ENCODE measurements around the gene PRR5L.
"Not testable (repeated sequence)": the region's sequence is repeated elsewhere in the genome, so short reads cannot be mapped to it uniquely, and the experiment has no call there.

The PRR5L gene

GRCh38 chr11:36464720-36465119 is 168.6 kb downstream of the PRR5L start:
- no peak for DNase-seq (ENCODE audit: low spot score)

GRCh38 chr11:36465449-36466163 is 169.5 kb downstream of the PRR5L start:
- no peak for DNase-seq (ENCODE audit: low spot score)

- no peak for DNase-seq (ENCODE audit: low spot score)
Measured at GRCh38 chr11:36467012-36467411, 170.9 kb downstream of the PRR5L start.

- DNase-seq (ENCODE audit: low spot score), result no peak
Measured at GRCh38 chr11:36467916-36468315, 171.8 kb downstream of the PRR5L start.

- DNase-seq (ENCODE audit: low spot score), result no peak
Measured at GRCh38 chr11:36469063-36469462, 173.0 kb downstream of the PRR5L start.

GRCh38 chr11:36469881-36470802 is 174.1 kb downstream of the PRR5L start:
- no peak for DNase-seq (ENCODE audit: low spot score)

- no peak for DNase-seq (ENCODE audit: low spot score)
Measured at GRCh38 chr11:36471577-36471976, 175.5 kb downstream of the PRR5L start.

- no peak for DNase-seq (ENCODE audit: low spot score)
Measured at GRCh38 chr11:36475192-36475591, 179.1 kb downstream of the PRR5L start.

- DNase-seq (ENCODE audit: low spot score), result no peak
Measured at GRCh38 chr11:36478700-36479329, 182.7 kb downstream of the PRR5L start.

GRCh38 chr11:36480833-36481232 is 184.7 kb downstream of the PRR5L start:
- no peak for DNase-seq (ENCODE audit: low spot score)

- not testable (repeated sequence) for DNase-seq (ENCODE audit: low spot score)
Measured at GRCh38 chr11:36483042-36483441, 187.0 kb downstream of the PRR5L start.

- no peak for DNase-seq (ENCODE audit: low spot score)
Measured at GRCh38 chr11:36485298-36486002, 189.4 kb downstream of the PRR5L start.

GRCh38 chr11:36487619-36488018 is 191.5 kb downstream of the PRR5L start:
- no peak for DNase-seq (ENCODE audit: low spot score)

GRCh38 chr11:36488096-36488495 is 192.0 kb downstream of the PRR5L start:
- no peak for DNase-seq (ENCODE audit: low spot score)

- DNase-seq (ENCODE audit: low spot score), result no peak
Measured at GRCh38 chr11:36490026-36490806, 194.1 kb downstream of the PRR5L start.

GRCh38 chr11:36492724-36493304 is 196.7 kb downstream of the PRR5L start:
- peak; percentile 68 for DNase-seq (ENCODE audit: low spot score)

- DNase-seq (ENCODE audit: low spot score), result no peak
Measured at GRCh38 chr11:36493332-36493731, 197.2 kb downstream of the PRR5L start.

GRCh38 chr11:36498721-36499120 is 202.6 kb downstream of the PRR5L start:
- DNase-seq (ENCODE audit: low spot score), result no peak

GRCh38 chr11:36499315-36499714 is 203.2 kb downstream of the PRR5L start:
- no peak for DNase-seq (ENCODE audit: low spot score)

GRCh38 chr11:36500315-36500721 is 204.2 kb downstream of the PRR5L start:
- no peak for DNase-seq (ENCODE audit: low spot score)

- DNase-seq (ENCODE audit: low spot score), result no peak
Measured at GRCh38 chr11:36501236-36501635, 205.1 kb downstream of the PRR5L start.

Measured in hematopoietic multipotent progenitor cell treated with erythropoietin and hydrocortisone succinate and interleukin-3 and kit ligand, for 17 days (in vitro differentiated cells).